Colon (tissue), 2 donors: ENCODE results near the gene GAD2.

Experiments used
- FAIRE-seq: peaks from 2 replicates; lab custom pipeline; 2012; peaks lifted over from hg19 to GRCh38; lab: Jason Lieb, UNC
- donor health status: control.
- donor health status: control.

GAD2 gene

DNA sequence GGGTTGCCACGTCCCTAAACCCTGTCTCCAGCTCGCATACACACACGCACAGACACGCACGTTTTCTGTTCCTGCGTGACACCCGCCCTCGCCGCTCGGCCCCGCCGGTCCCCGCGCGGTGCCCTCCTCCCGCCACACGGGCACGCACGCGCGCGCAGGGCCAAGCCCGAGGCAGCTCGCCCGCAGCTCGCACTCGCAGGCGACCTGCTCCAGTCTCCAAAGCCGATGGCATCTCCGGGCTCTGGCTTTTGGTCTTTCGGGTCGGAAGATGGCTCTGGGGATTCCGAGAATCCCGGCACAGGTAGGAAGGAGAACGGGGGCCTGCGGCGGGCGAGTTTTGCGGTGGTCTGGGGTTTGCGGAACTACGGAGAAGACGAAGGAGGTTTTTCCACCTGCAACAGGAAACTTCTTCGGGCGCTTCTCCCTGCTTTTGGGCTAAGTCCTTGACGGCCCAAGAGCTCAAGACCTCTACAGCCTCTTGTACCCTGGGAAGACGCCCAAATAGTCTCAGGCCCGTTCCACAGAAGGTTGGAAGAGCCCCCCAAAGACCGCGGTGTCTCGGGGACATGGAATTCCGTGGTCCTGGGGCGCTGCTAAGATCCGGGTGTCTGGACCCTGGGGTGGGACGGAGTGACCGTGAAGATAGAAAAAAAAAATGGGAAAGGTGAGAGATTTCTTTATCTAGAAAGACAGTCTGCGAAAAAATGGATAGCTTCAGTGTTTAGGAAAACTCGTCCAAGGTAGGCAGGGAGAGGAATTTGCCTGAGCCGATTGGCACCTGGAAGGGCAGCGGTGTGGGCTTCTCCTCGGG is at the start of gene GAD2:
Gene GAD2, plus strand, starts transcription at position 190 of the 811 bp plus-strand sequence. Its CDS starts 36 bp downstream, at position 226.
- no peak for FAIRE-seq

DNA sequence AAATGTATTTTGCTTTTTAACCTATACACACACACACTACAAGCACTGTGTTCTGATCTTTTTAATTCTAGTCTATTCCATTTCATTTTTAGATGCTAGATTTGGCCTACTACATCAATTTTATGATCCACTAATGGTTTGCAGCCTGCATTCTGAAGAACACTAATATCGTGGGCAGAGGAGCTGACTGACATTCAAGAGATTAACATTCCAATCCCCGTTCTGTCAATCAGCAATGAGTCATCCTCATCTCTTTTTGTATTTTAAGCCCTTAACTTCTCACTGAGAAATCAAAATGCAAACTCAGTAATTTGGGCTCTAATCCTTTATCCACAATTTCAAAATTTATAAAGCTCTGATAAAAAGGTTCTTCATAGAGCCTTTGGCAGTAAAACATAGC is 47.1 kb upstream of the GAD2 start:
- FAIRE-seq = no peak

DNA sequence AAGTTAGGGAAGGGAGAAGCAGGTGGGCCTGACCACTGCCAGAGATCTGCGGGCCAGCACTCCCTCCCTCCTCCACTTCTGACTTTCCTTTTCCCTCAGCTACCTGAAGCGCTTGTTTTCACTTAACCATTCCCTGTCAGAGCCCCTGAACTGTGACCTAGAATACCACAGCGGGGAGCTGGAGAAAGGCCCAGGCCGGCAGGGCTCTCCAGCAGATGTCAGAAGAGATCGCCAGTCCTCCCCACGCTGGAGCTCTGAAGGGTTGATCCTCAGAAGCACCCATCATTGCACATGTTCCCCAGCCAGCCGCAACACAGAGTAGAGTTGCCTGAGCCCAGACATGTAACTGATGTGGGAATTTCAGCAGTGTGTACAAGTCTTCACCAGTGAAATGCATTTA is 44.4 kb upstream of the GAD2 start:
- no peak for FAIRE-seq

DNA sequence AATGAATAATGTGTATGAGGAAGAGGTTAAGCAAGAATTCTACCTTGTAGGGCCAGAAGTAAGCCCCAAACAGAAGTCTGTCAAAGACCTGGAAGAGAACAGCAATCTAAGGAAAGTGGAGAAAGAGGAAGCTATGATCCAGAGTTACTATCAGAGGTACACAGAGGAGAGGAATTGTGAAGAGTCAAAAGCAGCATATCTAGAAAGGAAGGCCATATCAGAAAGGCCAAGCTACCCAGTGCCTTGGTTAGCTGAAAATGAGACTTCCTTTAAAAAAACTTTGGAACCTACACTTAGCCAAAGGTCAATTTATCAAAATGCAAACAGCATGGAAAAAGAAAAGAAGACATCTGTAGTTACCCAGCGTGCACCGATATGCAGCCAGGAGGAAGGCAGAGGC is 42.7 kb upstream of the GAD2 start:
- FAIRE-seq = no peak

DNA sequence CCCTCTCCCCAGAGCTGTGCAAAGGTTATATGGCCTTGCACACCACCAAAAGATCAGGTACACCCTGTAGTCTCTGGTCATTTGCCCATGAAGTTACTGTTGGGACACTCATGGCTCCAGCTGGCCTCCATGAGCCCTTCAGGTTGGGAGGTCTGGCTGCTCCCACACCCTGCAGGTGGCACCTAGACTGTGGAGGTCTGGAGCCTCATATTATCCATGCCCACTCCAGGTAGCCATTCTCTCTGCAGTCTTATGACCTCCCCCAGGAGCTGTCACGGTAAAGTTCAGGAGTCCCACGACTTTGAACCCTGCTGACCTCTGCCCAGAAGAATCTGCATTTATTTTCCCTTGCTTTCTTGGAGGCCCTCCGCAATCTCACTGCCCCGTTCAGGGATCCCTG is 39.2 kb upstream of the GAD2 start:
- no peak for FAIRE-seq

DNA sequence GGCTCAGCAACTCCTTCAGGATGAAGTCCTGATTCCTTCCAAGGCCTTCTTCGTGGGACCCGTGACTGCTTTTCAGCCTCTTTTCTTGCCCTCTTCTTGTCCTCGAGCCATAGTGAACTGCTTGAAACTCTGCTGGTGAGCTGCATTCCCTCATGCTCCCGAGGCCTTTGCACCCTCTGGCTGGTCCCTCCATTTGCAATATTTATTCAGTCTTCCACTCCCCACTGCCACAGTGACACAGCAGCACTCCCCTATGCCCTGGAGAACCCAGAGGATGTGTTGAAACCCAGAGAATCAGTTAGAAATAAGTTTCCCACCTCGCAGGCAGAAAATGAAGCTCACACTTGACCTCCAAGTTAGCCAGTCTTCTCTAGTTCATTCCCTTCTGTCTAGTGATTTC is 22.3 kb upstream of the GAD2 start:
- FAIRE-seq = no peak

DNA sequence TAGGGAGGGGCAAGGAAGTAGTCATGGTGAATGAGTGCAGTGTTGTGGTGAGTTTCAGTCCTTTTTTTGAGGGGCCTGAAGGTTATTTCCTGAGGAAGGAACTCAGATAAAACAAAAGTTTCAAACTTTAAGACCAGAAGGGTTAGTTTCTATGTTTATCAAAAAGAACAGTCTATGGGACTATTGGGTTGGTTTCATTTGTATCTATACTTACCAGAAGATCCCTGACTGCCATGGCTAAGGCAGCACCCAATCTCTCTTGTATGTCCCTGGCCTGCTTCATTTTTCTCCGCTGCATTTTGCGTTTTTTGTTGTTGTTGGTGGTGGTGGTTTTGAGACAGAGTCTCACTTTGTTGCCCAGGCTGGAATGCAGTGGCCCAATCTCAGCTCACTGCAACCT is 19.3 kb upstream of the GAD2 start:
- no peak for FAIRE-seq

DNA sequence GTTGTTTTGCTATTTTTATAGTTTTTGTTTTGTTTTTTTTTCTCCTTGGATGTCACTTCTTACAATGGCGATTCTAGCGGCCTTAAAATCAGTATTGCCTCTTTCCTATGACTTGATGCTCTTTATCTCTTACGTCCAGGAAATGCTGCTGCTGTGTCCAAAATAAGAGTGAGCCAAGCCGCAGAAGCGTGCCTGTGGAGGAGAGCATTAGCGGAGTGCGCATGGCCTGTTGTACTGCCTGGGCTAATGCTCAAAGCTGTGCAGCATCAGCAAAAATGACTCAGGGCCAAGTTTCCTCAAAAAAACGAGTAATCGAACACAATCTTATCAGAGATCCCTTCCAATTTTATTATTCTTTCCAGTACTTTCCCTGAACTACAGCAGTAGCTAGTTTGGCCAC is 18.5 kb upstream of the GAD2 start:
- FAIRE-seq = no peak

DNA sequence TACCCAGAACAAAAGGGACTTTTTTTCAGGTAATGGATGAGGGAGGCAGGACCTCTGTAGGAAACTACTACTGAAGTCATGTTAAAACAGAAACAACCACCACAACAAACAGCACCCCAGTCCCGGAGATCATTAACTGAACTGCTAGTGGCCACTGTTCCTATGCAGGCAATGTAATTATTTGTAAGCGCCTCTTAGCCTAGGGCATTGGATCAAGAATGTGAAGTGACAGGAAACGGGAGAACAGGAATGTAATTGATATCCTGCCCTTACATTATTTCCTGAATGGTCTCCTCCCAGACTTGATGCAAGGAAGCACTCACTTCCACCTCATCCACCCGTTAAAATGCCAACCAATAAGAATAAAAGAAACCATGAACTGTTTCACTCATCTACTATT is 16.7 kb upstream of the GAD2 start:
- no peak for FAIRE-seq

DNA sequence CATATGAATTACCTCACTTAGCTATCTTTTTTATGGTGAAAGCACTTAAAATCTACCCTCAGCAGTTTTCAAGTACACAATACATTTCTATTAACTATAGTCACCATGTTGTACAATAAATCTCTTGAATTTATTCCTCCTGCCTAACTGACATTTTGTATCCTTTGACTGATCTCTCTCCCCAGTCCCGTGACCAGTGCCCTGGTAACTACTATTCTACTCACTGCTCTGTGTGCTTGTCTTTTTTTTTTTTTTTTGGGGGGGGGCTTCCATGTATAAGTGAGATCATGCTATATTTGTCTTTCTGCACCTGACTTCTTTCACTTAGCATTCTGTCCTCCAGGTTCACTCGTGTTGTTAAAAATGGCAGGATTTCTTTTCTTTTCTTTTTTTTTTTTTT is 11.4 kb upstream of the GAD2 start:
- no peak for FAIRE-seq

DNA sequence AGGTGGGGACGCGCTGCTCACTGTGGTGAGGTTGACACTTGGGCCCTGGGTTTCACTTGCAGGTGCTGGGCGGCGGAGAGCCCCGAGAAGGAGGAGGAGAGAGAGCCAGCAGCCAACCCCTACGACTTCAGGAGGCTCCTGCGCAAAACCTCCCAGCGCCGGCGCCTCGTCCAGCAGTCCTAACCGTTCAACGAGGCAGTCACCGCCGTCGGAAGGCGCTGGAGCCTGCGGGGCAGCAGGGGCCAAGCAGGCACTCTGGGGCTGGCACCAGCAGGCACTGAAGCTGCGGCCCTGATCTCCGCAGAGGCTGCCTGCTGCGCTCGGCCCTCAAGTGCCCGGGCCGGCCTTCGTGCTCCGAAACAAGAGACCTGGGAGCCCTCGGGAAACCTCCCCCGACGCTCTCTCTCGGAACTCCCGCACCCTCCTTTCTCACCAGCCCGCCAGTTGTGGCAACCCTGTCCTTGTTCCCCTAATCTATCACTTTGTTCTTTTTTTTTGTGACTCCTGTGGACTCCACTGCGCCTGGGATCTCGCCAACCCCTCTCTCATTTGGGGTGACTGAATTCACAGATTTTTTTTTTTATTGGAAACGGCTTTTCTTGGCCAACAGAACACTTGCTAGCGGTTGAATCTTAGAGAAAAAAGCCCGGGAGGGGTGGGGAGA is 4.7 kb upstream of the GAD2 start:
- FAIRE-seq = no peak

DNA sequence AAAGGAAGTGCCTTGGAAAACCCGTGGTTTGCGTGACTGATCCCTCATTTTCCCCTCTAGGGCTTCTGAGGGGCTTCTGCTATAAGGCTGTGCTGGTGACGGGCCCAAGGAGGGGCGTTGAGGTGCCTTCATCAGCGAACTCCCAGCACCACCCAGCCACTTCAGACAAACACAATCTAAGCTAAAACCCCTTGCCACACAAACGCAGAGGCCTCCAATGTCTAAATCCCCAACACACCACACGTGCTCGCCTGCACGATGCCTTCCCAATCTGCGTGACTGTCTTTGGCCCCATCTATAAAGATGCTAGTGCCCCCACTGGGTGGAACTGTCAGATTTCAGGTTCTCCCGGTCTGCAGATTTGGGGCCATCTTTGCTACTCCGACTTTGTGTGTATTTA is 4.1 kb upstream of the GAD2 start:
- no peak for FAIRE-seq

DNA sequence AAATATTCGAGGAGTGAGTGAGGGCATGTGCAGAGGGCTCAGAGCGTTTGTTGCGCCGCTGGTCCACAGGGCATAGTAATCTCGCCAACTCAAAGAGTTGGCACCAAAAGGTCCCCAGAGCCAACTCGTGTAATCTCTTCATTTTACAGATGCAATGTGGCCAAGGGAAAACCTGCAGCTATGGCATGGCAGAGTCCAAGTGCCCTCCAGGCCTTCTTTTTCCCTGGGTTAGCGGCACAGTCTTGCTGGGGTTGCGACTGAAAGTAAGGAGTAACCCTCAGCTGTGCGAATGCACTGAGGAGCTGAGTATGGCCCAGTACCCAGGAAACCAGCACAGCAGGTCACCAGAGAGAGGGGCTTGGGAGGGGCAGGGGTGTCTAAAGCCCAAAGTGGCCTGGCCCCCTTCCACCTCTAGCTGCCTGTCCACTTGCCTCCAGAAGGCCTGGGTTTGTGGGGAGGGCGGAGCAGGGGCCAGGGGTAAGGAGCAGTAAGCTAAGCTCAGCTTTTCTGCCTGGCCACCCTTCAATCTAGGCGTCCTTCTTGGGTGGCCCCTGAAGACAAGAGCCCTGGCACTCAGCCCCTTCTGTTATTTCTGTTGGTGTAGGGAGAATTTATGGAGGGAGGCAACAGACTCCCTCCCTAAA is 3.3 kb upstream of the GAD2 start:
- FAIRE-seq = no peak

DNA sequence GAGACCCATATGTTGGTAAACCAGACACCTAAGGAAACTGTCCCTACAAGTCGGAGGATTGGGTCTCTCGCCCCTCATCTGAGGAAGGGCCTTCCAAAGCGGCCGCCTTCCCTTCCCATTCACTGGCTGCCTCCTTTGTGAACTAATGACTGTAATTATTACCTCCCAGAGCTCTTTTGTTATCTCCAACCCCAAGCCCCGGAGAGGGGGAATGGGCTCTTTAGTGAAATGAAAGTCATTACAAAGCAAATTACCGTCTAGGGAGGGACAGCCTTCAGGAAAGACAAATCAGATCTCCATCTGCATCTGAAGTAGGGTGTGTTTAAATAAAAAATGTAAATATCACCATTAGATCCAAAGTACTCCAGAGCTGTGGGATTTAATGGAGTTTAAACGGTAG is 2.6 kb upstream of the GAD2 start:
- no peak for FAIRE-seq

DNA sequence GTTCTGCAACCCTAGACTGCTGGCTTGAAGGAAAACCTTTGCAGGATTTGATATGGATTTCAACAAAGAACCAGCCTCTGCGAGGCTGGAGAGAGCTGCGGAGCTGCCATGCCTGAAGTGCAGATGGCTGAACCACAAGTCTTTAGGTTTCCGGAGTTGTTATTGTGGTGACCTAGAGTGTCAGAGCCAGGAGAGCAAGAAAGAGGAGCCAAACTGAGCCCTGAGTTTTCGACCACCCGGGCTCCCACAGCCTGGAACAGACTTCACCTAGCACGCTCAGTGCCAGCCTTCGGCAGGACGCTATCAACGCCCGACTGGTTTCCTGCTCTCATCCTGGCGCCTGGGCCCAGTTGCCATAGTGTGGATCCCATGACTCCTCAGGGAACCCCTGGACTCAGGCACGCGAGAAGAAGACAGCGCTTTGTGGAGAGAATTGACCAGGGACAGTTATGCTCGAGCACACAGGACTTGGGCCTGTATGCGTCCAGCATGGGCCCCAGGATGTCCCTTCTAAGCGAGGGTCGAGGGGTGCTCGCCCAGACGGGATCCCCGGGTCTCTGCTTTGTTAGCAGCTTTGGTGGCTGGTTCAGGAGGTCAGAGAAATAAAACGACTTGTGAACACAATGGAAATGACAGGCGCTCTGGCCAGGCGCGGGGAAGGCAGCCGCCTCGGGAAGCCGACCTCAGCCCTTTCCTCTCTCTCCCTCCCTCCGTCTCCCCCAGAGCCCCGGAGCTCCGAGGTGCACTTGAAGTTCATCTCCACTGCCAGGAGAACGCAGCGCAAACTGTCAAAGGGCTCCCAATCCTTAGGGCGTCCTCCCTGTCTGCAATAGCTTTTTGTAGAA is 1.8 kb upstream of the GAD2 start:
- no peak for FAIRE-seq

DNA sequence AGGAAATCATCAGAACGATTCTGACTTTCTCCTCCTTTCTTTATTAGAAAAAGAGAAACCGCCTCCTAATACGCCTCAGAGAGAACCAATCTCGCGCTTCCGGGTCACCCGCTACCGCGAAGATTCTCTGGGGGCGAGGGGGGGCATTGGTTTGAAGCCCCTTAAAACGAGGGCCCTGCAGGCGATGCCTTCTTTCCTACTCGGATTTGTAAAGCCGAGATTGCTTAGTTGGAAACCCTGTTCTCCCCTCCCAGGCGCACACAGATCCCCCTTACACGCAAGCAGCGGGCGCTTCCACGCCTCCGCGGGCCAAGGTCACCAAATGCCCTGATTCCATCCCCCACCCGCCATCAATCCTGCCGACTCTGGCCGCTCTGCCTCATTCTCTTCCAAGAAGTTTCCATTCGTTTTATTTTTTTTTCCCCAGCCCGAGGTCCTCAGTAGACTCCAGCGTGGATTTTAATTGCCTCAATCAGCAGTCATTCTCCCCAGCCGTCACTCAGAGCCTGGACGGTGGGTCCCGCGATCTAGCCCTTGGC is 1.1 kb upstream of the GAD2 start:
- FAIRE-seq = no peak

DNA sequence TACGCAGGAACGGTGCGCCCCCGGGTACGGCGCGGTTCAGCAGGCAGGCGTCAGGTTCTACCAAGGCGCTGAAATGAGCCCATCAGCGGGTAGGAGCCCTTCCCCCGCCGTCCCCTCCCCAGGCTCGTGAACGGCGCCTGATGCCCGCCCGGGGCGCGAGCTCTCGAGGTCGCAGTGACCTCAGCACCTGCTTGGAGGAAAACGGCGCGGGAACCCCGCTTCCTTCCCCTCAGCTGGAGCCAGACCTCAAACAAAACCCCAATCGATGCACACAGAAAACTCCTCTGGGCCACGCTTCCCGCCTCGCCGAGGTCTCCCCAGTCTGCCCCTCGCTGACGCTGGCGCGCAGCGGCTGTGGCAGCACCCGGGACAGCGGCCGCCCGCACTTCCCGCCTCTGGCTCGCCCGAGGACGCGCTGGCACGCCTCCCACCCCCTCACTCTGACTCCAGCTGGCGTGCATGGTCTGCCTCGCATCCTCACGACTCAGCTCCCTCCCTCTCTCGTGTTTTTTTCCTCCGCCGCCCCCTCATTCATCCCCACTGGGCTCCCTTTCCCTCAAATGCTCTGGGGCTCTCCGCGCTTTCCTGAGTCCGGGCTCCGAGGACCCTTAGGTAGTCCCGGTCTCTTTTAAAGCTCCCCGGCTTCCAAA is 514 bp upstream of the GAD2 start:
- FAIRE-seq = no peak

DNA sequence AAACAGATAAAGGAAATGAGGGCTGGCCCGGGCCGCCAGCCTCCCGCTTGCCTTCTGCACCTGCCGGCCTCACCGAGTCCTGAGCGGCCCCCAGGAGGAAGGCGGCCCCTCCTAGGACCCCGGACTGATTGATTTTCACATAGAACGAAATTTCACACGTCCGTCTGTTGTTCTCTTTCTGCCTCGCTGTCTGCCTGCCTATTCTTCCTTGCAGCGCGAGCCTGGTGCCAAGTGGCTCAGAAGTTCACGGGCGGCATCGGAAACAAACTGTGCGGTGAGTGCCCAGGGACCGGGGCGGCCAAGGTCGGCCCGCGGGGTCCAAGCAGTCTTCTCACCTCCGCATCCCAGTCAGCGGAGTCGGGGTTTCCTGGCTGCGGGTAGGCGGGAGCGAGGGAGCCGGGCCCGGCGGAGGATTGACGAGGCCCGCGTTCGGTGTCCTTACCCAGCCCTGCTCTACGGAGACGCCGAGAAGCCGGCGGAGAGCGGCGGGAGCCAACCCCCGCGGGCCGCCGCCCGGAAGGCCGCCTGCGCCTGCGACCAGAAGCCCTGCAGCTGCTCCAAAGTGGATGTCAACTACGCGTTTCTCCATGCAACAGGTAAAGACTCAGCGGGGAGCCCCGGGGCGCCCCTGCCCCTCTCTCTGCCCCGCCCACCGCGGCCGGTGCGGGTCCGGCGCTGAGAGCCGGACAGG is 967 bp downstream of the GAD2 start:
- FAIRE-seq = no peak

DNA sequence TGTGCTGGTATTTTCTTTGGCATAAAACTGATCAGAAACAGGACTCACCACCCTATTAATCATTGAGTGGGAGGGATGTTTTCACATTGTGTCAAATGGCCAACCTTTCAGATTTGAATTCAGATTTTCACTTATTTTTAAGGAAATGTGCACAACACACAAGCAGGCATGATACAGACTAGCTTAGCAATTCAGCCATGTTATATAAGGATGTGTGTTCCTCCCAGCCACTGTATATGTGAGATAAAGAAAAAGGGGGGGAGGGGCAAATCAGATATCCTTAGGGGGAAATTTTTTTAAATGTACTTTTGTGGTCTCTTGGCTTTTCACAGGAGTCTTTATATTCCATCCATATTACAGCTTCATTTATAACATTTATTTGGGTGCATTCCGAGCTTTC is 3.1 kb downstream of the GAD2 start:
- no peak for FAIRE-seq

DNA sequence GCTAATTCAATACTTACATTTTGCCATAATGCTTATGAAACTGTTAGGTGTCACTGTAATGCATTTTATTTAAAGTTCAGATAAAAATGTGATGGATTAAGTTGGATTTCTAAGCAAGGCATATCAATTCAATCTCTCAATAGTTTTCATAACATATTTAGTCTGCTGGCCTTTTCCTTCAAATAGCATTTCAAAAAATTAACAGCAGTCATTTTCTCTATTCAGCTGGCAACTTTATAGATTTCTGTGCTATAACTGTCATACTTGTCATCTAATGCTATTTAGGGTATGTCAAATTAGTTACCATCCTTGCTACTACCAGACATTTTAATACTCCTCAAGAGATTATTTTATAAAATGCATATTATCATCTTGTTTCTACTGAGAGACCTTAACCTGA is 4.3 kb downstream of the GAD2 start:
- FAIRE-seq = no peak

DNA sequence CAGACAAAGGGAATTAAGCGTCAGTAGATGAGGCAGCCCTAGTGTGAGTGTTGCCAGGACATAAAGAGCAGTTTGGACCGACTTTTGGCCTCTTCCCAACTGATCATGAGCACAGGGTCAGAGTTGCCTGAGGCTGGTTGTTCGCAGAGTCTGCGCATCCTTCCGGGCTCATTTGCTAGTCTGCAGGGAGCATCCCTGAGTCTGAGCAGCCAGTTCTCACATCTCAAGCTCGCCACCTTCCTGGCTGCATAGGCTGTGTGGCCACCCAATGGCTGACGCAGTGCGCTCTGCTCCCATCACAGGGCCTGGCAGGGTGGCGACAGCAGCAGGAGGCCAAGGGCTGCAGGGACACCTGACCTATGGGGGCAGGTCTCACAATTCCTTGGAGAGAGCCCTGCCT is 5.0 kb downstream of the GAD2 start:
- FAIRE-seq = no peak
